Panc1 (cell line): Measurements from ENCODE around the gene ADAM12. TPM values are rescaled to one million over a fixed set of nuclear protein-coding genes. Genes with fewer than 3 reads are reported as not detected.

Experiments
- ATAC-seq: fragments of 200-7000 bp; cut with Tn5 transposase; 2 replicates; pipeline ENCODE4 v1.9.1; 2020; ENCODE audit warnings: mild to moderate bottlenecking, moderate library complexity
- BruUV-seq: library from RNA; stranded (reverse); fragments of 400-500 nt; replicated peaks from 2 replicates; lab custom pipeline; 2021; lab: Mats Ljungman, UMichigan
- CTCF ChIA-PET: fragments of 300-600 bp; sonication (Branson Sonifier 250); formaldehyde crosslinking; loops from one replicate; lab custom pipeline; 2022; ENCODE audit warnings: antibody characterized with exemption; lab: Charles Lee
- POLR2A ChIA-PET: fragments of 300-600 bp; sonication (Branson Sonifier 250); formaldehyde crosslinking; loops from one replicate; lab custom pipeline; 2022; ENCODE audit warnings: antibody characterized with exemption; lab: Charles Lee
- DNase-seq: peaks from one replicate; pipeline ENCODE4 v3.0.0-alpha.2; 2010; ENCODE audit warnings: low read depth, low spot score
- H3K27ac ChIP-seq: 2 replicates; pipeline ENCODE4 v1.5.1; 2011; ENCODE audit warnings: mild to moderate bottlenecking, low read length, inconsistent platforms
- H3K27me3 ChIP-seq: fragments of 200-500 bp; sonication (Bioruptor generic); 2 replicates; pipeline ENCODE4 v1.6.0; 2014; ENCODE audit warnings: low read length, inconsistent platforms; ENCODE audit not compliant: control insufficient read depth, insufficient read depth
- H3K36me3 ChIP-seq: fragments of 200-500 bp; sonication (Bioruptor generic); 2 replicates; pipeline ENCODE4 v1.5.1; 2014; ENCODE audit warnings: inconsistent platforms, mild to moderate bottlenecking, low read length, moderate library complexity; ENCODE audit not compliant: control insufficient read depth, insufficient read depth
- H3K4me1 ChIP-seq: 2 replicates; pipeline ENCODE4 v1.5.1; 2011; ENCODE audit warnings: inconsistent platforms, mild to moderate bottlenecking, low read length, moderate library complexity; ENCODE audit not compliant: control insufficient read depth, insufficient read depth
- H3K4me3 ChIP-seq, 2 experiments: 2 replicates each; pipeline ENCODE4 v1.5.1; 2011 to 2012; ENCODE audit warnings: low read depth in 2 of 2, low read length in 2 of 2, mild to moderate bottlenecking in 2 of 2, inconsistent platforms in 1 of 2, moderate library complexity in 1 of 2
- H3K9me3 ChIP-seq: fragments of 200-500 bp; sonication (Bioruptor generic); 2 replicates; pipeline ENCODE4 v1.5.1; 2014; ENCODE audit warnings: low read depth, mild to moderate bottlenecking, inconsistent platforms, low read length, moderate library complexity; ENCODE audit not compliant: control insufficient read depth, insufficient read depth
- POLR2AphosphoS5 ChIP-seq: IDR thresholded peaks from 2 replicates; pipeline ENCODE4 v1.6.1; 2012; ENCODE audit warnings: mild to moderate bottlenecking, low read depth, low read length, moderate library complexity
- SIN3A ChIP-seq: IDR thresholded peaks from 2 replicates; pipeline ENCODE4 v1.6.1; 2012; ENCODE audit warnings: low read depth, mild to moderate bottlenecking, low read length, moderate library complexity, borderline replicate concordance; ENCODE audit not compliant: insufficient read depth
- TCF7L2 ChIP-seq: IDR thresholded peaks from 2 replicates; pipeline ENCODE4 v1.6.1; 2011; ENCODE audit warnings: mild to moderate bottlenecking, low read depth, low read length, inconsistent platforms
- in situ Hi-C: cut with HindIII; loops from 2 replicates; pipeline ENCODE4 v1.10.0; 2016; ENCODE audit warnings: low sequenced_read_pairs, low pct_unique_long_range_greater_than_20kb
- intact Hi-C: fragments of 100-400 bp; cut with micrococcal nuclease; formaldehyde crosslinking; loops from one replicate; pipeline ENCODE4 v1.10.0; 2022; ENCODE audit not compliant: unreplicated experiment
- total RNA-seq: library from RNA; stranded (reverse); gene quantifications from one replicate; pipeline ENCODE4 v1.2.1, GENCODE V29; 2021; ENCODE audit not compliant: unreplicated experiment
- TF ChIP-seq, protein P1 (sequence below), 2 experiments: IDR thresholded peaks; 2 replicates each; pipeline ENCODE4 v1.6.1; 2011 to 2012; ENCODE audit warnings: low read depth in 2 of 2, control low read depth in 1 of 2, low read length in 1 of 2, mild to moderate bottlenecking in 1 of 2, moderate library complexity in 1 of 2; ENCODE audit not compliant: insufficient read depth in 1 of 2
- TF ChIP-seq, protein P2 (sequence below): fragments of 450-650 bp; IDR thresholded peaks from 2 replicates; pipeline ENCODE4 v1.5.1; 2017; ENCODE audit warnings: mild to moderate bottlenecking

Gene ADAM12
- total RNA-seq, 1 experiment from 2014 or later, result 0.10 TPM

DNA sequence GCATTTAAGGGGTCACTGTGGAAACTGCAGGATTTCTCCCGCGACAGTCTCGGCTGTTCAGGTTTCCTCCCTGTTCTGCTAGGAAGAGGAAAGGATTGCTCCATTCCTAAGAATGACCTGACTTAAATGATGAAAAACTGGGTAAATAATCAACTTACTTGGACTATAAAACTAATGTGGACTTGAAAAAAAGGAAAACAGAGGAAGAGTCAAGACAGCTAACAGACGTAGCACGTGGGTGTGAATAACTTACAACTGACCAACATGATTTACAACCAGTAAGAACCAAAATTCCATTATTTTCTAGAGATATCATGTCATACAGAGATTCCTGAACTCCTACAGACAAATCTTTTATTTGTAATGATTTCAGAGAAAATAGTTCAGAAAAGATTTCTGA, 93.8 kb downstream of the ADAM12 start:
- H3K4me3 ChIP-seq, result no peak overlapping the region
- no peak overlapping the region for H3K27ac ChIP-seq
- no TSS peak for BruUV-seq
- ChIA-PET POLR2A (no interaction called here), CTCF (no interaction called here)
- TF ChIP-seq, protein P1, sequence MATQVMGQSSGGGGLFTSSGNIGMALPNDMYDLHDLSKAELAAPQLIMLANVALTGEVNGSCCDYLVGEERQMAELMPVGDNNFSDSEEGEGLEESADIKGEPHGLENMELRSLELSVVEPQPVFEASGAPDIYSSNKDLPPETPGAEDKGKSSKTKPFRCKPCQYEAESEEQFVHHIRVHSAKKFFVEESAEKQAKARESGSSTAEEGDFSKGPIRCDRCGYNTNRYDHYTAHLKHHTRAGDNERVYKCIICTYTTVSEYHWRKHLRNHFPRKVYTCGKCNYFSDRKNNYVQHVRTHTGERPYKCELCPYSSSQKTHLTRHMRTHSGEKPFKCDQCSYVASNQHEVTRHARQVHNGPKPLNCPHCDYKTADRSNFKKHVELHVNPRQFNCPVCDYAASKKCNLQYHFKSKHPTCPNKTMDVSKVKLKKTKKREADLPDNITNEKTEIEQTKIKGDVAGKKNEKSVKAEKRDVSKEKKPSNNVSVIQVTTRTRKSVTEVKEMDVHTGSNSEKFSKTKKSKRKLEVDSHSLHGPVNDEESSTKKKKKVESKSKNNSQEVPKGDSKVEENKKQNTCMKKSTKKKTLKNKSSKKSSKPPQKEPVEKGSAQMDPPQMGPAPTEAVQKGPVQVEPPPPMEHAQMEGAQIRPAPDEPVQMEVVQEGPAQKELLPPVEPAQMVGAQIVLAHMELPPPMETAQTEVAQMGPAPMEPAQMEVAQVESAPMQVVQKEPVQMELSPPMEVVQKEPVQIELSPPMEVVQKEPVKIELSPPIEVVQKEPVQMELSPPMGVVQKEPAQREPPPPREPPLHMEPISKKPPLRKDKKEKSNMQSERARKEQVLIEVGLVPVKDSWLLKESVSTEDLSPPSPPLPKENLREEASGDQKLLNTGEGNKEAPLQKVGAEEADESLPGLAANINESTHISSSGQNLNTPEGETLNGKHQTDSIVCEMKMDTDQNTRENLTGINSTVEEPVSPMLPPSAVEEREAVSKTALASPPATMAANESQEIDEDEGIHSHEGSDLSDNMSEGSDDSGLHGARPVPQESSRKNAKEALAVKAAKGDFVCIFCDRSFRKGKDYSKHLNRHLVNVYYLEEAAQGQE (IDR thresholded peaks at IDR 0.05; ENCODE audit: insufficient read depth in 1 of 2, low read depth in 2 of 2, low read length in 1 of 2), result no peak
- no peak for TF ChIP-seq POLR2AphosphoS5
- TF ChIP-seq, protein P2, sequence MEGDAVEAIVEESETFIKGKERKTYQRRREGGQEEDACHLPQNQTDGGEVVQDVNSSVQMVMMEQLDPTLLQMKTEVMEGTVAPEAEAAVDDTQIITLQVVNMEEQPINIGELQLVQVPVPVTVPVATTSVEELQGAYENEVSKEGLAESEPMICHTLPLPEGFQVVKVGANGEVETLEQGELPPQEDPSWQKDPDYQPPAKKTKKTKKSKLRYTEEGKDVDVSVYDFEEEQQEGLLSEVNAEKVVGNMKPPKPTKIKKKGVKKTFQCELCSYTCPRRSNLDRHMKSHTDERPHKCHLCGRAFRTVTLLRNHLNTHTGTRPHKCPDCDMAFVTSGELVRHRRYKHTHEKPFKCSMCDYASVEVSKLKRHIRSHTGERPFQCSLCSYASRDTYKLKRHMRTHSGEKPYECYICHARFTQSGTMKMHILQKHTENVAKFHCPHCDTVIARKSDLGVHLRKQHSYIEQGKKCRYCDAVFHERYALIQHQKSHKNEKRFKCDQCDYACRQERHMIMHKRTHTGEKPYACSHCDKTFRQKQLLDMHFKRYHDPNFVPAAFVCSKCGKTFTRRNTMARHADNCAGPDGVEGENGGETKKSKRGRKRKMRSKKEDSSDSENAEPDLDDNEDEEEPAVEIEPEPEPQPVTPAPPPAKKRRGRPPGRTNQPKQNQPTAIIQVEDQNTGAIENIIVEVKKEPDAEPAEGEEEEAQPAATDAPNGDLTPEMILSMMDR, result no peak
- TF ChIP-seq TCF7L2, result no peak
- no peak for TF ChIP-seq SIN3A
- in situ Hi-C loops, result no loop called here
- H3K9me3 ChIP-seq, result no peaks in the 10 kb centered on the region
- H3K27me3 ChIP-seq, result no peaks in the 10 kb centered on the region
- H3K36me3 ChIP-seq, result no peaks in the 10 kb centered on the region
- no peaks in the 10 kb centered on the region for H3K4me1 ChIP-seq
- ATAC-seq, result no peak
- intact Hi-C loops, result no loop called here
- DNase-seq, result no peak

DNA sequence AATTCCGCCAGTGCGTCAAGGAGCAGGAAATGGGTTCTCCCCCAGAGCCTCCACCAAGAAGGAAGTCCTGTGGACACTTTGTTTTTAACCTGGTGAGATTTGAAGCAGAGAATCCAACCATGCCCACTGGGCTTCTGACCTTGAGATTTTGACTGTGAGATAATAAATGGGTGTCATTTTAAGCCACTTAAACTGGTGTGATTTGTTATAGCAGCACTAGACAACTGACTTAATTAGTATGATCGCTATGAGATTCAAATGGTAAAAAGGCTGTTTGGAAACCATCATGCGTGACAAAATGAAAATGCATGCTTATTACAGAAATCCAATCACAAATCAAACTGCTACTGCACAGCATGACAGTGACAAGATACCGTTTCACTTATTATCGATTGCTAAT, 98.0 kb downstream of the ADAM12 start:
- H3K27ac ChIP-seq, result no peak overlapping the region
- no peaks in the 10 kb centered on the region for H3K4me1 ChIP-seq
- in situ Hi-C loops, result no loop called here
- no peaks in the 10 kb centered on the region for H3K9me3 ChIP-seq
- POLR2A ChIA-PET, result no interaction called here
- no peak for DNase-seq
- CTCF ChIA-PET, result no interaction called here
- BruUV-seq, result no TSS peak
- H3K4me3 ChIP-seq, result no peak overlapping the region
- no peak for TF ChIP-seq POLR2AphosphoS5
- no peak for TF ChIP-seq SIN3A
- TF ChIP-seq, protein P1 (IDR thresholded peaks at IDR 0.05; ENCODE audit: insufficient read depth in 1 of 2, low read depth in 2 of 2, low read length in 1 of 2), result no peak
- intact Hi-C loops, result no loop called here
- no peak for ATAC-seq
- H3K27me3 ChIP-seq, result no peaks in the 10 kb centered on the region
- no peaks in the 10 kb centered on the region for H3K36me3 ChIP-seq
